ENCODE data around the gene PRKACB. TPM values are rescaled to one million over a fixed set of nuclear protein-coding genes. Genes with fewer than 3 reads are reported as not detected.

The PRKACB gene
- total RNA-seq, 4 donors from 2014 or later: 13.3 to 75.1 (median 34.2) TPM

DNA sequence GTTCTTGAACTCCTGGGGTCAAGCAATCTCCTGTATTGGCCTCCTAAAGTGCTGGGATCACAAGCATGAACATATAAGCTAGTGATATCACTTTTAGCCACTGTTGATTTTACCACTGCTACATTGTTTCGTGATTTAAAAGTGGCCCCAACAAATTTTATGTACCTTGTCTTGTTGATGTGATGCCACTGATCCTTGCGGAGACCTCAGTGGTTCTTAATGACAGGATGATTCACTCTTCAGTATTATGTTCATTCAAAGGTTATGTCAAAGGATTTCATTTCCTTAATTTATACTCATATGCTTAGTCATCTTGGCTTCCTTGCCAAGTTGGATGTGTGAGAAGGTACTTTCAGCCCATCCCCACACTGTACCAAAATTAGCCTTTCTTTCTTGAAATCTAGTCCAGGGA lies 12.1 kb downstream of the PRKACB start:
- no peaks in the 10 kb centered on the region for H3K36me3 ChIP-seq
- H3K27me3 ChIP-seq: no peaks in the 10 kb centered on the region
- DNase-seq: no peak
- no peak overlapping the region for H3K27ac ChIP-seq
- intact Hi-C loops (cut with DNase I; ENCODE audit: low total_unique reads): no loop called here
- no peaks in the 10 kb centered on the region for H3K4me1 ChIP-seq
- TF ChIP-seq, protein P1, sequence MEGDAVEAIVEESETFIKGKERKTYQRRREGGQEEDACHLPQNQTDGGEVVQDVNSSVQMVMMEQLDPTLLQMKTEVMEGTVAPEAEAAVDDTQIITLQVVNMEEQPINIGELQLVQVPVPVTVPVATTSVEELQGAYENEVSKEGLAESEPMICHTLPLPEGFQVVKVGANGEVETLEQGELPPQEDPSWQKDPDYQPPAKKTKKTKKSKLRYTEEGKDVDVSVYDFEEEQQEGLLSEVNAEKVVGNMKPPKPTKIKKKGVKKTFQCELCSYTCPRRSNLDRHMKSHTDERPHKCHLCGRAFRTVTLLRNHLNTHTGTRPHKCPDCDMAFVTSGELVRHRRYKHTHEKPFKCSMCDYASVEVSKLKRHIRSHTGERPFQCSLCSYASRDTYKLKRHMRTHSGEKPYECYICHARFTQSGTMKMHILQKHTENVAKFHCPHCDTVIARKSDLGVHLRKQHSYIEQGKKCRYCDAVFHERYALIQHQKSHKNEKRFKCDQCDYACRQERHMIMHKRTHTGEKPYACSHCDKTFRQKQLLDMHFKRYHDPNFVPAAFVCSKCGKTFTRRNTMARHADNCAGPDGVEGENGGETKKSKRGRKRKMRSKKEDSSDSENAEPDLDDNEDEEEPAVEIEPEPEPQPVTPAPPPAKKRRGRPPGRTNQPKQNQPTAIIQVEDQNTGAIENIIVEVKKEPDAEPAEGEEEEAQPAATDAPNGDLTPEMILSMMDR (IDR thresholded peaks at IDR 0.05): no peak
- TF ChIP-seq POLR2A (IDR thresholded peaks at IDR 0.05): no peak
- H3K9me3 ChIP-seq: no peaks in the 10 kb centered on the region
- no peak overlapping the region for H3K4me3 ChIP-seq

DNA sequence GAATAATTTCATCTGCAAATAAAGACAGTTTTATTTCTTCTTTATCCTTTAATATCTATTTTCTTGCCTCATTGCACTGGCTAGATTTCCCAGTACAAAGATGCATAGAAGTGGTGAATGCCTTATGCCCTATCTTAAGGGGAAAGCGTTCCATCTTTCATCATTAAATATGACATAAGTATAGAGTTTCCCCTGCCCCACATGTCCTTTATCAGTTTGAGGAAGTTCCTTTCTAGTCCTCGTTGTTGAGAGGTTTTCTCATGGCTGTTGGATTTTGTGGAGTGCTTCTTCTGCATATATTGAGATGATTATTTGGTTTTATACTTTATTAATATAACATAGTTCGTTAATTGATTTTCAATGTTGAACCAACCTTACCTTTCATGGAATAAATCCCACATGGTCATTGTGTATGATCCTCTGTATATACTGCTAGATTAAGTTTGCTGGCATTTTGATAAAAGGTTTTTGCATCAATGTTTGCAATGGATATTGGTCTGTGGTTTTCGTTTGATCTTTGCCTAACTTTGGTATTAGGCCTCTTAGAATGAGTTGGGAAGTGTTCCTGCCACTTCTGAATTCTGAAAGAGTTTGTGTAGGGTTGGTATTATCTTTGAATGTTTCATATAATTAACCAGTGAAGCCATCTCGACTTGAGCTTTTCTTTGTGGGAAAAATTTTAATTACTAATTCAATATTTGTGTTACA lies 15.6 kb downstream of the PRKACB start:
- intact Hi-C loops (cut with DNase I; ENCODE audit: low total_unique reads): no loop called here
- H3K27me3 ChIP-seq: no peaks in the 10 kb centered on the region
- no peak overlapping the region for H3K27ac ChIP-seq
- H3K36me3 ChIP-seq: no peaks in the 10 kb centered on the region
- no peak for TF ChIP-seq POLR2A (IDR thresholded peaks at IDR 0.05)
- TF ChIP-seq, protein P1 (IDR thresholded peaks at IDR 0.05): no peak
- no peaks in the 10 kb centered on the region for H3K4me1 ChIP-seq
- H3K4me3 ChIP-seq: no peak overlapping the region
- no peaks in the 10 kb centered on the region for H3K9me3 ChIP-seq
- DNase-seq: no peak

GRCh38 chr1:84162295-84162694 lies 18.2 kb downstream of the PRKACB start:
- no peaks in the 10 kb centered on the region for H3K27me3 ChIP-seq

GRCh38 chr1:84163123-84163931 lies 19.3 kb downstream of the PRKACB start:
- H3K9me3 ChIP-seq: no peaks in the 10 kb centered on the region

More at GRCh38 chr1:84162295-84162694, 18.2 kb downstream of the PRKACB start:
- Histone ChIP-seq H3K9me3 (no peaks in the 10 kb centered on the region), H3K36me3 (no peaks in the 10 kb centered on the region), H3K27ac (no peak overlapping the region), H3K4me3 (no peak overlapping the region), H3K4me1 (no peaks in the 10 kb centered on the region)
- no peak for DNase-seq
- intact Hi-C loops (cut with DNase I; ENCODE audit: low total_unique reads): no loop called here
- TF ChIP-seq, protein P1 (IDR thresholded peaks at IDR 0.05): no peak
- TF ChIP-seq POLR2A (IDR thresholded peaks at IDR 0.05): no peak

More at GRCh38 chr1:84163123-84163931, 19.3 kb downstream of the PRKACB start:
- no peaks in the 10 kb centered on the region for H3K36me3 ChIP-seq
- no peaks in the 10 kb centered on the region for H3K4me1 ChIP-seq
- DNase-seq: no peak
- intact Hi-C loops (cut with DNase I; ENCODE audit: low total_unique reads): no loop called here
- no peaks in the 10 kb centered on the region for H3K27me3 ChIP-seq
- TF ChIP-seq, protein P1 (IDR thresholded peaks at IDR 0.05): no peak
- TF ChIP-seq POLR2A (IDR thresholded peaks at IDR 0.05): no peak
- H3K27ac ChIP-seq: peak overlapping the region in 1 of 2 donors; percentile 6
- H3K4me3 ChIP-seq: no peak overlapping the region

All from uterus (tissue), 4 donors.